Heart left ventricle (tissue), 16 donors: Measurements from ENCODE around the gene HS3ST3B1. TPM values are rescaled to one million over a fixed set of nuclear protein-coding genes. Genes with fewer than 3 reads are reported as not detected.

Experiments used
- ATAC-seq, 4 donors: fragments of 200-7000 bp; cut with Tn5 transposase; one replicate each; pipeline ENCODE4 v1.9.1; 2020 to 2022; ENCODE audit warnings: moderate library complexity in 4 of 4, mild to moderate bottlenecking in 3 of 4, moderate number of reproducible peaks in 1 of 4
- DNase-seq, 5 donors: peaks; one replicate each; pipeline ENCODE4 v3.0.0-alpha.2; 2020
- H3K27ac ChIP-seq, 12 donors: fragments of 200-600 bp; sonication (generic) in 4 of 12; one replicate each; pipeline versions ENCODE4 v1.5.0 to v1.8.0; 2016 to 2022; ENCODE audit warnings: mild to moderate bottlenecking in 2 of 12
- H3K27me3 ChIP-seq, 9 donors: fragments of 200-600 bp; sonication (generic) in 2 of 9; one replicate each; pipeline versions ENCODE4 v1.5.1 to v1.8.0; 2016 to 2022; ENCODE audit warnings: mild to moderate bottlenecking in 3 of 9
- H3K36me3 ChIP-seq, 9 donors: fragments of 200-600 bp; sonication (generic) in 2 of 9; one replicate each; pipeline versions ENCODE4 v1.5.0 to v1.8.0; 2018 to 2022; ENCODE audit warnings: mild to moderate bottlenecking in 2 of 9
- H3K4me1 ChIP-seq, 12 donors: fragments of 200-600 bp; sonication (generic) in 4 of 12; one replicate each; pipeline versions ENCODE4 v1.5.0 to v1.8.0; 2016 to 2022; ENCODE audit warnings: mild to moderate bottlenecking in 3 of 12
- H3K4me3 ChIP-seq, 12 donors: fragments of 200-600 bp; sonication (generic) in 4 of 12; one replicate each; pipeline versions ENCODE4 v1.5.0 to v1.8.0; 2017 to 2022; ENCODE audit warnings: mild to moderate bottlenecking in 9 of 12, moderate library complexity in 4 of 12
- H3K9me3 ChIP-seq, 12 donors: fragments of 200-600 bp; sonication (generic) in 4 of 12; one replicate each; pipeline versions ENCODE4 v1.5.0 to v1.8.0; 2016 to 2022; ENCODE audit warnings: mild to moderate bottlenecking in 1 of 12
- POLR2A ChIP-seq, 2 donors: fragments of 450-650 bp; IDR thresholded peaks; one replicate each; pipeline ENCODE4 v1.6.1; 2017; ENCODE audit warnings: antibody characterized with exemption in 2 of 2, mild to moderate bottlenecking in 2 of 2, moderate library complexity in 2 of 2
- WGBS, 4 donors: extraction: QIAGEN DNeasy Blood & Tissue Kit in 2 of 4; methylation state at CpG; one replicate each; pipeline versions ENCODE4 v1.1.5 to v1.1.7; 2013 to 2018; 5-methylcytosine and 5-hydroxymethylcytosine counted together
- intact Hi-C, 10 donors: fragments of 100-400 bp; cut with DNase I; formaldehyde crosslinking; loops; one replicate each; pipeline versions ENCODE4 v1.11.1 to v1.14.2; 2022
- polyA plus RNA-seq, 2 donors: library from polyadenylated mRNA; stranded (reverse); fragments of 200-250 nt; gene quantifications; one replicate each; pipeline ENCODE4 v1.2.3, GENCODE V29; 2013
- total RNA-seq, 9 donors: library from RNA; depleted of rRNA in 2 of 9; stranded (reverse); fragments of >200 nt in 2 of 9; fragmentation: NEBNext Ultra II Directional in 3 of 9; extraction: Animal tissue kit (Norgen Biotek cat#: 25700) in 3 of 9; gene quantifications; one replicate each; pipeline versions ENCODE4 v1.1.0 to v1.2.4, GENCODE V29; 2016 to 2023
- TF ChIP-seq, protein P1 (sequence below), 12 donors: fragments of 200-600 bp; sonication (generic) in 4 of 12; IDR thresholded peaks; one replicate each; pipeline versions ENCODE4 v1.5.0 to v1.8.0; 2018 to 2022; ENCODE audit warnings: antibody characterized with exemption in 12 of 12, mild to moderate bottlenecking in 5 of 12
- donor health status: ischemic (EF 13 %, LVEDD 7.1; RV severe dilation, severe dysfunction).
- donor health status: healthy with polysubstance abuse.
- donor health status: DM: no; HTN: yes; CAD: no.
- donor health status: DM: no; HTN: no; CAD: no.
- donor health status: ischemic (EF 25% LVEDD 6.9; RV normal size, moderate dysfunction).
- donor health status: ischemic (EF 25% LVEDD 5.7; RV mildly dilated, moderate dysfunction).
- donor health status: healthy.
- donor health status: DM: yes; HTN: yes; CAD: no.
- donor health status: ischemic (EF 35%, LVEDD 5.7; RV mildly dilated, moderate dysfunction).
- donor health status: nonischemic (EF 11% LVEDD 7.7; RV severe dilation, severe dysfunction).
- donor health status: DM: yes; HTN: yes; CAD: no.
- donor health status: PGD.
- donor health status: ischemic (EF 29% LVEDD 5.4; RV normal size, mild dysfunction).
- donor health status: nonischemic (EF 23%, LVEDD 6.1; RV moderate dilation, normal function).

HS3ST3B1 gene
- total and polyA plus RNA-seq, 11 donors, result 0.61 to 3.9 (median 2.9) TPM

GRCh38 chr17:14329900-14330491 lies 29.1 kb downstream of the HS3ST3B1 start:
- ATAC-seq, result no peak
- Histone ChIP-seq H3K4me3 (no peak overlapping the region), H3K27ac (no peak overlapping the region), H3K27me3 (no peaks in the 10 kb centered on the region), H3K9me3 (no peaks in the 10 kb centered on the region), H3K36me3 (no peaks in the 10 kb centered on the region), H3K4me1 (peaks cover 0 to 22% (median 0%) of the 10 kb centered on the region in 12 donors)
- 47 to 70% (median 66%) methylated on average over 5 of the region's 5 CpGs for WGBS, 4 donors
- intact Hi-C loops, result no loop called here
- DNase-seq, result no peak
- TF ChIP-seq, protein P1, sequence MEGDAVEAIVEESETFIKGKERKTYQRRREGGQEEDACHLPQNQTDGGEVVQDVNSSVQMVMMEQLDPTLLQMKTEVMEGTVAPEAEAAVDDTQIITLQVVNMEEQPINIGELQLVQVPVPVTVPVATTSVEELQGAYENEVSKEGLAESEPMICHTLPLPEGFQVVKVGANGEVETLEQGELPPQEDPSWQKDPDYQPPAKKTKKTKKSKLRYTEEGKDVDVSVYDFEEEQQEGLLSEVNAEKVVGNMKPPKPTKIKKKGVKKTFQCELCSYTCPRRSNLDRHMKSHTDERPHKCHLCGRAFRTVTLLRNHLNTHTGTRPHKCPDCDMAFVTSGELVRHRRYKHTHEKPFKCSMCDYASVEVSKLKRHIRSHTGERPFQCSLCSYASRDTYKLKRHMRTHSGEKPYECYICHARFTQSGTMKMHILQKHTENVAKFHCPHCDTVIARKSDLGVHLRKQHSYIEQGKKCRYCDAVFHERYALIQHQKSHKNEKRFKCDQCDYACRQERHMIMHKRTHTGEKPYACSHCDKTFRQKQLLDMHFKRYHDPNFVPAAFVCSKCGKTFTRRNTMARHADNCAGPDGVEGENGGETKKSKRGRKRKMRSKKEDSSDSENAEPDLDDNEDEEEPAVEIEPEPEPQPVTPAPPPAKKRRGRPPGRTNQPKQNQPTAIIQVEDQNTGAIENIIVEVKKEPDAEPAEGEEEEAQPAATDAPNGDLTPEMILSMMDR (IDR thresholded peaks at IDR 0.05), result no peak
- TF ChIP-seq POLR2A (IDR thresholded peaks at IDR 0.05), result no peak

- intact Hi-C loops, result no loop called here
- H3K4me1 ChIP-seq, result peaks cover 0 to 27% (median 0%) of the 10 kb centered on the region in 12 donors
- H3K9me3 ChIP-seq, result no peaks in the 10 kb centered on the region
- no peak overlapping the region for H3K4me3 ChIP-seq
- no peaks in the 10 kb centered on the region for H3K36me3 ChIP-seq
- 37 to 56% (median 46%) methylated on average over 8 of the region's 8 CpGs for WGBS, 4 donors
- no peak for DNase-seq
- no peaks in the 10 kb centered on the region for H3K27me3 ChIP-seq
- ATAC-seq, result peak in 2 of 4 donors; percentile 37 to 78
- no peak for TF ChIP-seq POLR2A (IDR thresholded peaks at IDR 0.05)
- TF ChIP-seq, protein P1 (IDR thresholded peaks at IDR 0.05), result no peak
- H3K27ac ChIP-seq, result no peak overlapping the region
These were observed 29.6 kb downstream of the HS3ST3B1 start for GRCh38 chr17:14330492-14330962.

GRCh38 chr17:14331225-14331981 lies 30.5 kb downstream of the HS3ST3B1 start:
- ATAC-seq, result no peak
- H3K4me1 ChIP-seq, result peaks cover 0 to 34% (median 0%) of the 10 kb centered on the region in 12 donors
- intact Hi-C loops, result no loop called here
- no peak for DNase-seq
- H3K27ac ChIP-seq, result no peak overlapping the region
- H3K27me3 ChIP-seq, result no peaks in the 10 kb centered on the region
- WGBS, 4 donors, result 73 to 79% (median 74%) methylated on average over 10 of the region's 10 CpGs
- no peaks in the 10 kb centered on the region for H3K36me3 ChIP-seq
- no peak overlapping the region for H3K4me3 ChIP-seq
- H3K9me3 ChIP-seq, result no peaks in the 10 kb centered on the region
- TF ChIP-seq POLR2A (IDR thresholded peaks at IDR 0.05), result no peak
- TF ChIP-seq, protein P1 (IDR thresholded peaks at IDR 0.05), result no peak

DNA sequence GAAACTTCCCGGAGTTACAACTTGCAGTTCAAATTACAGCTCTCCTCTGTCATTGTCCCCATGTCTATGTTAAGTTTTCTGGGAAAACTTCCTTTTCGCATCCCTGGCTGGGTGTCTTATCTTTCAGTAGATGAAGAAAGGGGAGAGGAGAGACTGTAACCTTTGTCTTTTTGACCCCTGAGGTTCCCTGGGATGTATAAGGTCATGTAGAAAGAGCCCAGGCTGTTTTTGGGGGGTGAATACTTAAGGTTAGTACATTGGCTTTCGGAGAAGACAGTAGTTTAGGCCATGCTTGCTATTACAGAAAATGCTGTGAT lies 31.1 kb downstream of the HS3ST3B1 start:
- no peak for DNase-seq
- H3K4me1 ChIP-seq, result peaks cover 0 to 34% (median 0%) of the 10 kb centered on the region in 12 donors
- H3K36me3 ChIP-seq, result no peaks in the 10 kb centered on the region
- H3K27ac ChIP-seq, result no peak overlapping the region
- H3K27me3 ChIP-seq, result no peaks in the 10 kb centered on the region
- 75 to 78% (median 76%) methylated on average over 3 of the region's 3 CpGs for WGBS, 4 donors
- intact Hi-C loops, result no loop called here
- no peak for TF ChIP-seq POLR2A (IDR thresholded peaks at IDR 0.05)
- TF ChIP-seq, protein P1 (IDR thresholded peaks at IDR 0.05), result no peak
- H3K4me3 ChIP-seq, result no peak overlapping the region
- ATAC-seq, result no peak
- no peaks in the 10 kb centered on the region for H3K9me3 ChIP-seq
